ENCODE data around the gene PHKB.
A peak's percentile ranks its signal among the peaks of the same experiment; 100 is the strongest.
"Not testable (repeated sequence)": the region's sequence is repeated elsewhere in the genome, so short reads cannot be mapped to it uniquely, and the experiment has no call there.

PHKB gene

DNA sequence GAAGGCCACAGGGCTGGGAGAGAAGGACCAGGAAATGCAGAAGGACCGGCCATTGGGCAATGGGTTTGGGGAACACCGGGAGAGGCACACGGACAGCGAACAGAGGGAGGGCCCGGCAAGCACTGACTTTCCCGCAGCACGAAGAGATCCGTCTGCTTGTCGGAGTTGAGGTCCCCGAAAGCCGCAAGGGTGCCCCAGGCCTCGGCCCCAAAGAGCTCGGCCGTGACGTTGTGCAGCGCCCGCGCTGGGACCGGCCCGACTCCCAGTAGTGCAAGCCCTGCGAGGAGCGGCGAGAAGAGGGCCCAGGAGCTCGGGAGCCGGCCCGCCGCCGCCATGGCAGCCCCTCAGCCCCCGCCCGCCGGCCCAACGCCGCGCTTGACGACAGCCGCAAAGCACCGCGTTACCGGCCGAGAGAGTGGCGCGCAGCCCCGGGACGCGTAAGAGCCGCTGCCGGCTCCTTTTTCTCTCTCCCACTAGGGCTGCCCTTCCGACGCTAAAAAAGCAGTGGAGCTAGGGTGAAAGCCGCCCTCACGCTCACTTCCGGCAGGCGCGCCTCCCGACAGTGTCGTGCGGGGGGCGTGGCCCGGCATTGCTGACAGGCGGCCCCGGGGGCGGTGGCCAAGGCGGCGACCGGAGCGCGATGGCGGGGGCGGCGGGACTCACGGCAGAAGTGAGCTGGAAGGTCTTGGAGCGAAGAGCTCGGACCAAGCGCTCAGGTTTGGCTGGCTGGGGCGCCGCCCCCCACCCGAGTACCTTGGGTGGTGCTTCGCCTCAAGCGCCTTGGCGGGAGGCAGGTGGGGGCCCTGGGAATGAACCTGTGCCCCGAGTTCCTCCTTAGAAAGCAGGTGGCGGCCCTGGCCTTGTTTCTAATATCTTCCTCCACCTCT, at the start of gene PHKB, which contains the start of gene ITFG1:
Gene PHKB (plus strand): TSS at position 621 of the 887 bp plus-strand sequence. CDS start 20 bp downstream, at position 641.
Gene ITFG1 (minus strand): TSS at position 353 of the 887 bp plus-strand sequence. CDS start 18 bp downstream, at position 335.
- DNase-seq, result peak; percentile 96

GRCh38 chr16:47413041-47413440, 48.1 kb upstream of the PHKB start:
- no peak for DNase-seq

- no peak for DNase-seq
Measured at GRCh38 chr16:47416869-47417268, 44.3 kb upstream of the PHKB start.

- no peak for DNase-seq
Measured at GRCh38 chr16:47424846-47425245, 36.3 kb upstream of the PHKB start.

GRCh38 chr16:47426806-47427205, 34.3 kb upstream of the PHKB start:
- no peak for DNase-seq

DNA sequence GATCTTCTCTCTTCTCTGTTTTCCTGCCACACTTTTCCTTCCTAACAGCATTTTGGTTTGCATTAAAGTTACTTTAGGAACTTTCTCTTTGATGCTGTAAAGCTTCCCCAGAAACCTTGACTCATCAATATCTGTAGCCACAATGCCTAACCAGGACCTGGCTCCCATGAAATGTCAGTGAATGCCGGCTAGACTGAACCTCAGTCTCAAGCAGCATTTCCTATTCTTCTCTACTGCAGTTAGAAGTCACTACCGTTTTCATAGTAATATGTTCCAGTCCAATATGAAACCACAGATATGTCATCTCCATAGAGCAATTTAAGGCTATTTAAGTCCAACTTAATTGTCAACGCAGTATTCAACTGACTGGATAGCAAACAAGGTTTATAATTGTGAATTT, 29.2 kb upstream of the PHKB start:
- DNase-seq, result peak; percentile 4

DNA sequence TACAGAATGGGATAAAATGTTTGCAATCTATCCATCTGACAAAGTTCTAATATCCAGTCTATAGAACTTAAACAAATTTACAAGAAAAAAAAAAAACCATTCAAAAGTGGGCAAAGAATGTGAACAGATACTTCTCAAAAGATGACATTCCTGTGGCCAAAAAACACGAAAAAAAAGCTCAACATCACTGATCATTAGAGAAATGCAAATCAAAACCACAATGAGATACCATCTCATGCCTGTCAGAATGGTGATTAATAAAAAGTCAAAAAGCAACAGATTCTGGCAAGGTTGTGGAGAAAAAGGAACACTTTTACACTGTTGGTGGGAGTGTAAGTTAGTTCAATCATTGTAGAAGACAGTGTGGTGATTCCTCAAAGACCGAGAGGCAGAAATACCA, 26.9 kb upstream of the PHKB start:
- not testable (repeated sequence) for DNase-seq

- not testable (repeated sequence) for DNase-seq
Measured at GRCh38 chr16:47440066-47440465, 21.1 kb upstream of the PHKB start.

- not testable (repeated sequence) for DNase-seq
Measured at GRCh38 chr16:47442884-47443283, 18.2 kb upstream of the PHKB start.

GRCh38 chr16:47446431-47446830, 14.7 kb upstream of the PHKB start:
- no peak for DNase-seq

- no peak for DNase-seq
Measured at GRCh38 chr16:47448830-47449575, 12.1 kb upstream of the PHKB start.

DNA sequence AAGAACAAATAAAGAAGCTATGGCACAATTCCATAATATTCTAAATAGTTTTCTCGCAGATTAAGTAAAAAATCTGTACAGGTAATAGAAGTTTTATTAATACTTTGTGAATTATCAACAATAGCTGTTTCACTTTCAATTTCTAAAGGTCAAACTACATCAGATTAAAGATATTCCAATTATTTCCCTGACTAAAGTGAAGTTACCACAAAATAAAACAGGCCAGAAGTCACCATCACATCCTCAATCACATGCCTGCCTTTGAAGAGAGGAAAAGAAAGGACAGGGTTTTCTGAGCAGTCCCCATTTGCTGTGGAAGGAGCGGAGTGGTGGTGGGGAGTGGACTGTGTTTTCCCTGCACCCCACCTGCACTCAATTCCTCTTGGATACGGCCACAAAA, 11.3 kb upstream of the PHKB start:
- DNase-seq, result no peak

GRCh38 chr16:47458331-47458730, 2.8 kb upstream of the PHKB start:
- DNase-seq, result no peak

DNA sequence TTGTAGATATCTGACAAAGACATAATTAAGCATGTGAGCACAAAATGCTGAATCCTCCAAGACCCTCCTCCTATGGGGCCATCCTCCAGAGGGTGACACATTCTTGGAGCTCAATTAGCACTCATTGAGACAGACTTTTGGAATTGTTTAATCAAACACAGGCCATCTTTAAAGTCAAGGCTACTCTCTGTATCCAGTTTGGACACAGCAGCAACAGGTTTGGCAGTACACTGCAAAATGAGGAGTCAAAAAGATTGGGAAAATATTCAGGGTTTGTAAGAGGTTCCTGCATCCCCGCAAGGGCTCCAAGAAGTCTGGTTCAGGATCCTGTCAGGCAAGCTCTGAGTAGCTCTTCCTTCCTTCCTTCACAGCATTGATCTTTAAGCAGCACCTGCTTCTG, 1.5 kb upstream of the PHKB start:
- no peak for DNase-seq

DNA sequence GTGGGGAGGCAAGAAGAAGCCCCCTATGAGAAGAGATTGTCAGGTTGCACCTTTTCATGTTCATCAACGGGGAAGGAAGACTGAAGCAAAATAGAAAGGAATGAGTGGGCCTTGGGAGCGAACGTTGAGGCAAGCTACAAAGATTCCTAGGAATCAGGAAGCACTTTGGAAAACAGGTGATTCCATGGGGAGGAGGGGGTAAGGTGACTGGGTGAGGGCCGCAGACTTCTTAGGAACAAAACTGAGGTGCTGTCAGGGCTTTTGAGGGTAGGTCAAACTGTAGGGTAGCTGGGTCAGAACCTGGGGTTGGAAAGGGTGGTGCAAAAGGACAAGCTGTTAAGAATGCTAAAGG, 796 bp upstream of the PHKB start:
- DNase-seq, result no peak

GRCh38 chr16:47461598-47462266, 601 bp downstream of the PHKB start:
- DNase-seq, result peak; percentile 49

DNA sequence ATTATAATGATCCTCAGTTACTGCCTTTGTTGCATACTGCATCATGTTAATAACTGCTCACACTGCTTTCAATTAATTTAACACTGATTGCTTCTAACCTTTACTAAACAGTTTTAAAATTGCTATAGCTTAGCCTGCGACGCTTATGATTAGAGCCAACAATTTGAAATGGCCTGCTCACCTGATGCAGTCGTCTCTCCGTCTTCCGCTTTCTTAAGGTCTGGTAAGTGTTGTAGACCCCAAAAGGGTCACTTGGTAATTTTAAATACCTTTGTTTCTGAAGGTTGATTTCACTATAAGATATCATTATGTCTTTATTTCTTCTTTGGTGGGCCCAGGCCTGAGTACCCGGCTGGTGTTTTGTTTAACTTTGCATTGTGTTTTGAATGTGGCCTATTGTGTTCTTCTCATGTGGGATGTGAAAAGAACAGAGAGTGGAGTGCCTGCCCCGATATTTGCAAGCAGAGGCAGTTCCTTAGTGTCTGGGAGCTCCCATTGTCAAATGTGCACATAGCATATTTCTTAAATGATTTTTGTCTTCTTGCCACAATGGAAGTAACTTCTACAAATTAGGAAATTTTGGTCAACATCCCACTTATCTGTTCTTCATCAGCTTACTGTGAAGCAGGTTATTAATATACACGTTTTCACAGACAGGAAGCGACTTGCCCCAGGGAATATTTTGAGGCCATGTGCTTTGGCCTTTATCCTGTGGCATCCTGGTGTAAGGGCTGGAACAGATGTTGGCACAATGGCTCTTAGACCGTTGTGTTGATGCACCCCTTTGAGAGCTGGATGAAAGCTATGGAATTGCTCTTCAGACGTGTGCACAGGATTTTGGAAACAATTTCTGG, 2.9 kb downstream of the PHKB start:
- DNase-seq, result no peak

DNA sequence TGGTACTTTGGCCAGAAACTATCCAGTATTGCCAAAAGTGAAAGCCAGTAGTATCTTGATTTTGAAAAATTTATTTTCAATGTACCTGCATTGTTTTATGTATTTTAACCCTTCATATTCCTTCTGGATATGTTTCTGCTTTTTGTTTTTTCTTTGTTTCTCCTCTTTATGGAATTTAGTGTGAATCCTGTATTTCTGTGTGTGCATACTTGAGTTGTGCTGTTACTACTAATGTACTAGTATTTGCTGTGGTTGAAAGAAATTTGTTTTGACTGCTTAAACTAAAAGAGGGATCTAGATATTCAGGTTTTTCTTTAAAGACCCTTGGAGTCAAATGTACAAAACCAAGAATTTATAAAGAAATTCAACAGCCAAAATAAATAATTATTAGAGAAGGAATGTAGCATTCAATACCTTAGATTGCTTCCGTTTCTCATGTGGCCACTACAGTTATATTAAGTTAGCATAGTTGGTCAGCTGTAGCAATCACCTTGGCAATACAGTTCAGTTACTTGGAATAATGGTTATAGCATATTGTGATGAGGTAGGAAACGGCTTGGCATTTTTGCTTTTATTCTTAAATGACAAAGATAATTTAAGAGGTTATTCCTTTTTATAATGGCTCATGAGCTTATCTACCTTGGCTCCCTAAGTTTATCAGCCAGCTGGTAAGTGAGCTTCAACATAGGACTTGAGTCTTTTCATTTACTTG, 4.9 kb downstream of the PHKB start:
- DNase-seq, result no peak

DNA sequence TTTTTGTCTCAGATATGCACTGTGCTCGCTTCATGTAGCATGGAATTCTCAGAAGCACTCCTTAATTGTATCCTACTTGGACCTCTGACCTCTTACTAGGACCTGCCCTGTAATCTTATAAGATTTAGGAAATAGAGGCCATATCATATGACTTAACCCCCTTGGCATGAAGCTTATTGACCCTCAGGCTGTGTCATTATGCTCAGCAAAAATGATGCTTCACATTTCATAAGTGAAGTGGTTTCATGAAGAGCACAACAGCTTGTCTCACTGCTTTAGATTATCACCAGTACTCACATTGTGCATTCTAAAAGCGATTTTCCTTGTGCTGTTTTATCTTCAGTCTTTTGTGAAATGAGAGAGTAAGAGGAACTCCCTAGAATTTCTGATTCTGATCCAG, 6.4 kb downstream of the PHKB start:
- no peak for DNase-seq

DNA sequence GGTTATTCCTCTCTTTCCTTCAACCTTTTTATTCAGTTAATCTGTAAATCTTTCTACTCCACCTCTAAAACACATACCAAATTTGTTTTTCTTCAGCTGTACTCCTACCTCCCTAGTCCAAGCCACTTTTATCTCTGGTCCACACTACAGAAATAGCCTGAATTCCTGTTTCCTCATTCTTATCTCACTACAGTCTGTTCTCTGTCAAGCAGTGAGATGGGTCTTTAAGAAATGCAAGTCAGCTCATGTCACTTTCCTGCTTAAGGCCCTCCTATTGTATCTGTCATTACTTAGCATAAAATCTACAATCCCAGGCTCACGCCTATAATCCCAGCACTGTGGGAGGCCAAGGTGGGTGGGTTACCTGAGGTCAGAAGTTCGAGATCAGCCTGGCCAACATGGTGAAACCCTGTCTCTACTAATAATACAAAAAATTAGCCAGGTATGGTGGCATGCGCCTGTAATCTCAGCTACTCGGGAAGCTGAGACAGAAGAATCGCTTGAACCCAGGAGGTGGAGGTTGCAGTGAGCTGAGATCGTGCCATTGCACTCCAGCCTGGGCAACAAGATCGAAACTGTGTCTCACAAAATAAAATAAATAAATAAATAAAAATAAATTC, 7.0 kb downstream of the PHKB start:
- not testable (repeated sequence) for DNase-seq

DNA sequence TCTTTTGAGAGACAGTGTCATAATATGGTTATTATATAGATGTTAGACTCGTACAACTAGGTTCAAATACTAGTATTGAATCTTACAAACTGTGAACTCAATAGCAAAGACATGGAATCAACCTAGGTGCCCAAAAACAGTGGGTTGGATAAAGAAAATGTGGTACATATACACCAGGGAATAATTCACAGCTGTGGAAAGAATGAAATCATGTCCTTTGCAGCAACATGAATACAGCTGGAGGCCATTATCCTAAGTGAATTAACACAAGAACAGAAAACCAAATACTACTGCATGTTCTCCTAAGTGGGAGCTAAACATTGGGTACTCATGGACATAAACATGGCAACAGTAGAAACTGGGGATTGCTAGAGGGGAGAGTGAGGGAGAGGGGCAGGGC, 8.1 kb downstream of the PHKB start:
- DNase-seq, result no peak

Data from activated CD4-positive, alpha-beta T cell treated with anti-CD3 and anti-CD28 coated beads, Interleukin-10, Interleukin-2, amounts not matched to agents 100 ng/mL and 50 ng/mL, durations not matched to agents 16 hours and 8 hours (primary cell).